ENCODE data around the gene WDR49.

Gene WDR49

GRCh38 chr3:167605871-167606270, 47.9 kb downstream of the WDR49 start:
- no peak for TF ChIP-seq EZH2phosphoT487 (conservative IDR thresholded peaks at IDR 0.05; ENCODE audit: low read length)
- TF ChIP-seq CTCF (IDR thresholded peaks at IDR 0.05; ENCODE audit: insufficient read depth, low read length, poor library complexity, severe bottlenecking), result no peak
- H3K9me3 ChIP-seq (ENCODE audit: insufficient read depth, low read length), result no peaks in the 10 kb centered on the region

GRCh38 chr3:167602041-167602440, 51.7 kb downstream of the WDR49 start:
- H3K9me3 ChIP-seq (ENCODE audit: insufficient read depth, low read length), result no peaks in the 10 kb centered on the region
- H3K9ac ChIP-seq (ENCODE audit: low read length), result no peak overlapping the region
- H3K4me2 ChIP-seq (ENCODE audit: low read depth, low read length, poor library complexity, severe bottlenecking), result no peak overlapping the region

More at GRCh38 chr3:167605871-167606270, 47.9 kb downstream of the WDR49 start:
- Histone ChIP-seq H3F3A (ENCODE audit: insufficient read depth) (no peaks in the 10 kb centered on the region), H3K4me2 (ENCODE audit: low read depth, low read length, poor library complexity, severe bottlenecking) (no peak overlapping the region), H3K4me3 (ENCODE audit: insufficient read depth, low read length, poor library complexity, severe bottlenecking) (no peak overlapping the region), H3K27me3 (ENCODE audit: low read length) (no peaks in the 10 kb centered on the region), H2AFZ (ENCODE audit: low read depth, low read length, severe bottlenecking) (no peak overlapping the region), H3K36me3 (ENCODE audit: low read length) (no peaks in the 10 kb centered on the region), H3K27ac (ENCODE audit: low read depth, low read length) (no peak overlapping the region), H3K9ac (ENCODE audit: low read length) (no peak overlapping the region), H3K9me2 (replicated peaks; ENCODE audit: insufficient read depth, low read length) (no peaks in the 10 kb centered on the region), H4K20me1 (ENCODE audit: low read depth, low read length) (no peaks in the 10 kb centered on the region), H3K79me2 (ENCODE audit: insufficient read depth, low read length) (no peaks in the 10 kb centered on the region)

GRCh38 chr3:167587651-167588050, 66.1 kb downstream of the WDR49 start:
- Histone ChIP-seq H3K27ac (ENCODE audit: low read depth, low read length) (no peak overlapping the region), H3K4me2 (ENCODE audit: low read depth, low read length, poor library complexity, severe bottlenecking) (no peak overlapping the region), H3K79me2 (ENCODE audit: insufficient read depth, low read length) (no peaks in the 10 kb centered on the region), H3K27me3 (ENCODE audit: low read length) (no peaks in the 10 kb centered on the region), H3K36me3 (ENCODE audit: low read length) (no peaks in the 10 kb centered on the region), H3K4me3 (ENCODE audit: insufficient read depth, low read length, poor library complexity, severe bottlenecking) (no peak overlapping the region), H3K9me3 (ENCODE audit: insufficient read depth, low read length) (no peaks in the 10 kb centered on the region), H3F3A (ENCODE audit: insufficient read depth) (no peaks in the 10 kb centered on the region), H2AFZ (ENCODE audit: low read depth, low read length, severe bottlenecking) (no peak overlapping the region), H4K20me1 (ENCODE audit: low read depth, low read length) (no peaks in the 10 kb centered on the region), H3K9ac (ENCODE audit: low read length) (no peak overlapping the region), H3K9me2 (replicated peaks; ENCODE audit: insufficient read depth, low read length) (no peaks in the 10 kb centered on the region)
- TF ChIP-seq EZH2phosphoT487 (conservative IDR thresholded peaks at IDR 0.05; ENCODE audit: low read length) (no peak), CTCF (IDR thresholded peaks at IDR 0.05; ENCODE audit: insufficient read depth, low read length, poor library complexity, severe bottlenecking) (no peak)

More at GRCh38 chr3:167602041-167602440, 51.7 kb downstream of the WDR49 start:
- Histone ChIP-seq H3K4me3 (ENCODE audit: insufficient read depth, low read length, poor library complexity, severe bottlenecking) (no peak overlapping the region), H3F3A (ENCODE audit: insufficient read depth) (no peaks in the 10 kb centered on the region), H4K20me1 (ENCODE audit: low read depth, low read length) (no peaks in the 10 kb centered on the region), H3K36me3 (ENCODE audit: low read length) (no peaks in the 10 kb centered on the region), H2AFZ (ENCODE audit: low read depth, low read length, severe bottlenecking) (no peak overlapping the region), H3K27ac (ENCODE audit: low read depth, low read length) (no peak overlapping the region), H3K27me3 (ENCODE audit: low read length) (no peaks in the 10 kb centered on the region), H3K79me2 (ENCODE audit: insufficient read depth, low read length) (no peaks in the 10 kb centered on the region), H3K9me2 (replicated peaks; ENCODE audit: insufficient read depth, low read length) (no peaks in the 10 kb centered on the region)
- TF ChIP-seq CTCF (IDR thresholded peaks at IDR 0.05; ENCODE audit: insufficient read depth, low read length, poor library complexity, severe bottlenecking), result no peak
